ENCODE results near the gene TMEM132D.

Gene TMEM132D

GRCh38 chr12:129606239-129606638, 297.6 kb downstream of the TMEM132D start:
- no peak overlapping the region for H3K27ac Mint-ChIP-seq

GRCh38 chr12:129605666-129606065, 298.2 kb downstream of the TMEM132D start:
- H3K36me3 Mint-ChIP-seq (ENCODE audit: low read depth) = no peaks in the 10 kb centered on the region
- peaks cover 3% of the 10 kb centered on the region for H3K27me3 Mint-ChIP-seq (ENCODE audit: low read depth)
- H3K4me3 Mint-ChIP-seq = no peak overlapping the region
- H3K9me3 Mint-ChIP-seq = peaks cover 17% of the 10 kb centered on the region
- no peak for TF ChIP-seq CTCF (IDR thresholded peaks at IDR 0.05; ENCODE audit: unreplicated experiment in 3 of 3)
- H3K4me1 Mint-ChIP-seq = peaks cover 40% of the 10 kb centered on the region
- H3K27ac Mint-ChIP-seq = no peak overlapping the region

More at GRCh38 chr12:129606239-129606638, 297.6 kb downstream of the TMEM132D start:
- Mint-ChIP-seq H3K4me1 (peaks cover 46% of the 10 kb centered on the region), H3K27me3 (ENCODE audit: low read depth) (peaks cover 5% of the 10 kb centered on the region), H3K36me3 (ENCODE audit: low read depth) (no peaks in the 10 kb centered on the region), H3K9me3 (peaks cover 16% of the 10 kb centered on the region), H3K4me3 (no peak overlapping the region)
- no peak for TF ChIP-seq CTCF (IDR thresholded peaks at IDR 0.05; ENCODE audit: unreplicated experiment in 3 of 3)

- no peaks in the 10 kb centered on the region for H3K36me3 Mint-ChIP-seq (ENCODE audit: low read depth)
- peaks cover 34% of the 10 kb centered on the region for H3K4me1 Mint-ChIP-seq
- H3K9me3 Mint-ChIP-seq = peaks cover 23% of the 10 kb centered on the region
- no peak overlapping the region for H3K27ac Mint-ChIP-seq
- TF ChIP-seq CTCF (IDR thresholded peaks at IDR 0.05; ENCODE audit: unreplicated experiment in 3 of 3) = no peak
- H3K4me3 Mint-ChIP-seq = no peak overlapping the region
- H3K27me3 Mint-ChIP-seq (ENCODE audit: low read depth) = no peaks in the 10 kb centered on the region
Observed at GRCh38 chr12:129604506-129604905, 299.3 kb downstream of the TMEM132D start.

GRCh38 chr12:129599406-129599805, 304.4 kb downstream of the TMEM132D start:
- Mint-ChIP-seq H3K4me3 (no peak overlapping the region), H3K27me3 (ENCODE audit: low read depth) (peaks cover 7% of the 10 kb centered on the region), H3K4me1 (peaks cover 16% of the 10 kb centered on the region), H3K9me3 (peaks cover 19% of the 10 kb centered on the region), H3K27ac (no peak overlapping the region), H3K36me3 (ENCODE audit: low read depth) (no peaks in the 10 kb centered on the region)
- no peak for TF ChIP-seq CTCF (IDR thresholded peaks at IDR 0.05; ENCODE audit: unreplicated experiment in 3 of 3)

GRCh38 chr12:129594098-129594497, 309.7 kb downstream of the TMEM132D start:
- Mint-ChIP-seq H3K27me3 (ENCODE audit: low read depth) (peaks cover 12% of the 10 kb centered on the region), H3K27ac (no peak overlapping the region), H3K4me1 (peaks cover 16% of the 10 kb centered on the region), H3K4me3 (no peak overlapping the region), H3K36me3 (ENCODE audit: low read depth) (no peaks in the 10 kb centered on the region), H3K9me3 (peaks cover 2% of the 10 kb centered on the region)
- no peak for TF ChIP-seq CTCF (IDR thresholded peaks at IDR 0.05; ENCODE audit: unreplicated experiment in 3 of 3)

GRCh38 chr12:129592449-129592848, 311.4 kb downstream of the TMEM132D start:
- no peak for TF ChIP-seq CTCF (IDR thresholded peaks at IDR 0.05; ENCODE audit: unreplicated experiment in 3 of 3)
- H3K27me3 Mint-ChIP-seq (ENCODE audit: low read depth) = peaks cover 12% of the 10 kb centered on the region
- H3K36me3 Mint-ChIP-seq (ENCODE audit: low read depth) = no peaks in the 10 kb centered on the region
- H3K27ac Mint-ChIP-seq = no peak overlapping the region
- H3K4me3 Mint-ChIP-seq = no peak overlapping the region
- peaks cover 10% of the 10 kb centered on the region for H3K9me3 Mint-ChIP-seq
- H3K4me1 Mint-ChIP-seq = peaks cover 4% of the 10 kb centered on the region

Measured in nephron (organoid).